Amniotic stem cell (primary cell): ENCODE results near the gene C10orf105.

ENCODE experiments used
- DNase-seq: peaks from one replicate; lab custom pipeline; 2025; lab: John Stamatoyannopoulos, UW

Gene C10orf105

GRCh38 chr10:71751515-71752224, 32.1 kb upstream of the C10orf105 start:
- DNase-seq = no peak

- DNase-seq = no peak
These were observed 31.4 kb upstream of the C10orf105 start for GRCh38 chr10:71750986-71751385.

GRCh38 chr10:71750124-71750841, 30.7 kb upstream of the C10orf105 start:
- no peak for DNase-seq

GRCh38 chr10:71749396-71749795, 29.8 kb upstream of the C10orf105 start:
- DNase-seq = no peak

- no peak for DNase-seq
These were observed 29.2 kb upstream of the C10orf105 start for GRCh38 chr10:71748671-71749191.

GRCh38 chr10:71747551-71748523, 28.3 kb upstream of the C10orf105 start:
- DNase-seq = no peak

GRCh38 chr10:71747039-71747531, 27.5 kb upstream of the C10orf105 start:
- DNase-seq = no peak

GRCh38 chr10:71746344-71747037, 26.9 kb upstream of the C10orf105 start:
- DNase-seq = no peak

GRCh38 chr10:71745664-71746250, 26.2 kb upstream of the C10orf105 start:
- DNase-seq = no peak

GRCh38 chr10:71744897-71745663, 25.5 kb upstream of the C10orf105 start:
- DNase-seq = no peak

GRCh38 chr10:71743866-71744265, 24.3 kb upstream of the C10orf105 start:
- DNase-seq = no peak

- no peak for DNase-seq
These were observed 23.7 kb upstream of the C10orf105 start for GRCh38 chr10:71743089-71743838.

- DNase-seq = no peak
These were observed 22.9 kb upstream of the C10orf105 start for GRCh38 chr10:71742301-71743088.

GRCh38 chr10:71741671-71742070, 22.1 kb upstream of the C10orf105 start:
- DNase-seq = no peak

GRCh38 chr10:71741029-71741428, 21.5 kb upstream of the C10orf105 start:
- DNase-seq = no peak

GRCh38 chr10:71740069-71740653, 20.6 kb upstream of the C10orf105 start:
- no peak for DNase-seq

GRCh38 chr10:71739358-71739900, 19.9 kb upstream of the C10orf105 start:
- DNase-seq = no peak

GRCh38 chr10:71737834-71738197, 18.2 kb upstream of the C10orf105 start:
- DNase-seq = no peak
